Renal cortical epithelial cell (primary cell): ENCODE results near the gene KLHDC3. TPM values are rescaled to one million over a fixed set of nuclear protein-coding genes. Genes with fewer than 3 reads are reported as not detected.

ENCODE experiments used
- DNase-seq: peaks from one replicate; pipeline ENCODE4 v3.0.0-alpha.2; 2011; ENCODE audit warnings: low read depth
- total RNA-seq: library from RNA; depleted of rRNA; stranded (reverse); fragments of >200 nt; gene quantifications from 2 replicates; pipeline ENCODE4 v1.2.3, GENCODE V29; 2014

Gene KLHDC3
- total RNA-seq, 1 donor from 2014 or later: 60.7 TPM

GRCh38 chr6:42988486-42989020 lies 25.5 kb upstream of the KLHDC3 start:
- DNase-seq: no peak

DNA sequence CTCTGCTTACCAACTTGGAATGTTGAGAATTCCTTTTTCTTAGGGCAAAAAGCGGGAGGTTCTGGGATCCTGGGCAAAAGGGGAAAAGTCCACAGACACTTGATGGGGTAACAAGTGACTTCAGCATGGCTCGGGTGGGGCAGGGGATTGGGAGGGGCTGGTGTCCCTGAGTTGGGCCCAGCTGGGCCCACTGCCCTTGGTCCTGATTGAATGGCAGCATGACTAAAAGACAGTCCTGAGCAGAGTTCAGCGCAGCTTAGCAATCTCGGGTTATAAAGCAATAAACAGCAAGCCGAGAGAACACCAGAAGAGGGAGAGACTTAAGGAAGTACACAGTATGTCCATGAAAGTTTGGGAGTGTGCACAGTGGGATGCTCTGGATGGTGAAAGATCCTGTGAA lies 24.1 kb upstream of the KLHDC3 start:
- DNase-seq: no peak

DNA sequence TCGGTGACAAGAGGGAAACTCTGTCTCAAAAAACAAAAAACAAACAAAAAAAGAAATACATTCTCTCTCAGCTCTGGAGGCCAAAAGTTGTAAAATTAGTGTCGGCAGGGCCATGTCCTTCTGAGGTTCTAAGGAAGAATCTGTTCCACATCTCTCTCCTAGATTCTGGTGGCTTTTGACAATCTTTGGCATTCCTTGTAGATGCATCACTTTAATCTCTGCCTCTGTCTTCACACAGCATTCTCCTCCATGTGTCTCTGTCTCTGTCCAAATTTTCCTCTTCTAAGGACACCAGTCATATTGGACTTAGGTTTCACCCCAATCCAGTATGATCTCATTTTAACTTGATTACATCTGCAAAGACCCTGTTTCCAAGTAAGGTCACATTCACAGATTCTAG lies 20.6 kb upstream of the KLHDC3 start:
- no peak for DNase-seq

DNA sequence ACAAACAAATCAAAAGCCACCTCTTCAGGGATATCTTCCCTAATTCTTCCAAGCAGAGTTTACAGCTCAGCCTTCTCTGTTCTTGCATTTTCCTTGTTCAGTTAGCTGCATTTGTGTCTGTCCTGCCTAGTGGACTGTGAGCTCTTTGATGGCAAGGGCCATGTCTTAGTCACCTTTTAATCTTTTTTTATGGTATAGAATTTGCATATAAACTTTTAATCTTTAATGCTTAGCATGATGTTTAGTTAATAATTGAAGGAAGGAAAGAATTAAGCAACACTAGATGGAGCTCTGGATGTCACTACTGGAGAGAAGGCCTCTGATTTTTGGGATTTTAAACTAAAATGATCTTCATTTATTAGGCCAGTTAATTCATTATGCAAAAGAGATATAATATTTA lies 17.5 kb upstream of the KLHDC3 start:
- peak; percentile 45 for DNase-seq

DNA sequence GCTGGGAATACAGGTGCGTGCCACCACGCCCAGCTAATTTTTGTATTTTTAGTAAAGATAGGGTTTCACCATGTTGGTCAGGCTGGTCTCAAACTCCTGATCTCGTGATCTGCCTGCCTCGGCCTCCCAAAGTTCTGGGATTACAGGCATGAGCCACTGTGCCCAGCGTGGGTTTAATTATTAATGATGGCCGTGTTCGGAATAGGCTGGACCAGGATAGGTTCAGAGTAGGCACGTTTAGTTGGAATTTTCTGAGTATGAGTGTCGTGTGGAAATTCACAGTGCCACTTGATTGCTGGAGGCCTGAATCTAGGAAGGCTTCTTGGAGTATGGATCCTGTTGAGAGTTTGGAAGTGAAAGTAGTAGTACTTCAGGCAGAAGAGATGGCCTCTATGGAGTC lies 15.8 kb upstream of the KLHDC3 start:
- peak; percentile 39 for DNase-seq

GRCh38 chr6:43001843-43002242 lies 12.2 kb upstream of the KLHDC3 start:
- DNase-seq: no peak

DNA sequence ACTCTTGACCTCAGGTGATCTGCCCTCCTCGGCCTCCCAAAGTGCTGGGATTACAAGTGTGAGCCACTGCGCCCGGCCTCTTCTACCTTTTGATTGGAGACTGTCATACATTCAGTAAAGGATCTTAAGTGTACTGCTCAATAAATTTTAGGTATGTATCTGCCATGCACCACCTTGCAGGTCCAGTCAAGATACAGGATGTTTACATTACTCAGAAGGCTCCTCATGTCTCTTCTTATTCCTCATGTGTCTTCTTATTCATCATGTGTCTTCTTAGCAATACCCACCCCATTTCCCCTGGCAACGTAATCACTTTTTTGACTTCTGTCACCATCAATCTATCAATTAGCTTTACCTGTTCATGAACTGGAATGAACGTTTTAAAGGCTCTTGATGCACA lies 8.2 kb upstream of the KLHDC3 start:
- no peak for DNase-seq

DNA sequence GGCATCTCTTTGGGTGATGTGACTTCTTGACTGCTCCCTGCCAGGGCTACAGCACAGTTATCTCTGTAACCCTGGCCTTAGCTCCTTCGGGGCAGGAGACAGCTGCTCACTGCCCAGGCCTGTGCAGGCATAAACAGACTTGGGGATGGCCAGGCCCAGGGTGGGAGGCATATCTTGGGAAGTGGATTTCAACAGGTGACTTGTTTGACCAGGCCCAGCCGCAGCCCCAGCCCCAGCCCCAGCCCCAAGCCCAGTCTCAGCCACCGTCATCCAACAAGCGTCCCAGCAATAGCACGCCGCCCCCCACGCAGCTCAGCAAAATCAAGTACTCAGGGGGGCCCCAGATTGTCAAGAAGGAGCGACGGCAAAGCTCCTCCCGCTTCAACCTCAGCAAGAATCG lies 7.8 kb upstream of the KLHDC3 start:
- DNase-seq: no peak

- DNase-seq: no peak
Observed at GRCh38 chr6:43007126-43007525, 6.9 kb upstream of the KLHDC3 start.

GRCh38 chr6:43009124-43009523 lies 4.9 kb upstream of the KLHDC3 start:
- DNase-seq: no peak

GRCh38 chr6:43011207-43011606 lies 2.8 kb upstream of the KLHDC3 start:
- no peak for DNase-seq

- no peak for DNase-seq
Observed at GRCh38 chr6:43012364-43012763, 1.7 kb upstream of the KLHDC3 start.

DNA sequence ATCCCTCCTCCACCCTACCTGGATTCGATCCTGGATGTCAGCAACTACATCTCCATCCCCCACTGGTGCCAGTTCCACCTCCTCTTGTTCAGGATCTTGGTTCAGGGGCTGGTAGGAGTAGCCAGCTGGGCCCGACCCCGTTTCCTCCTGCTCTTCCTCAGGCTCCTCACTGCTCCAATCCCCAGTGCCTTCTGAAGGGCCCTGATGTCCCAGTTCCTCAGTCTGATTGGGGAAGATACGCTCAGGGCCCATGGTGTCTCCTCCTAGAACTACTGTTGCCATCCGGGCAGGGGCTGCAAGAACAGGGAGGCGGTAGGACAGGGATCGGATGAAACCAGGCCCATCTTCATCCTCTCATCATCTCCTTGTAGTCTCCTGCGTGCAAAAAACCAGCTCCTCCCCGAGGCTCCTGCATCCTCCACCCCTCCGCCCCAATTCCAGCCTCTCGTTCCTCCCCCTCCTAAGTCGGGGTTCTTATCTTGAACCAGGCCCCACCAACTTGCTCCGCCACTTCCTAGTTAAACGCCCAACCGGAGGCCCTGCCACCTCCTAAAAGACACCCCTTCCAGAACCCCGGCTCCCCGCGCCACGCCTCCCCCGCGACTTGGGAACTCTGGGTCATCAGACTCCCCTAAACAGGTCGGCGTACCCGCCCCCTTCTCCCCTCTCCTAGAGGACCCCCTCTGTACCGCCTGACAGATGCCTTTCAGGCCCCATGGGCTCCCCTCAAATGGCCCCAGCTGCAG lies 779 bp upstream of the KLHDC3 start:
- no peak for DNase-seq

GRCh38 chr6:43014434-43014909 lies 423 bp downstream of the KLHDC3 start:
- DNase-seq: peak; percentile 43

GRCh38 chr6:43016176-43016942 lies 2.3 kb downstream of the KLHDC3 start:
- DNase-seq: no peak

- no peak for DNase-seq
Observed at GRCh38 chr6:43016943-43017334, 2.9 kb downstream of the KLHDC3 start.

- no peak for DNase-seq
Observed at GRCh38 chr6:43019152-43019551, 5.1 kb downstream of the KLHDC3 start.

DNA sequence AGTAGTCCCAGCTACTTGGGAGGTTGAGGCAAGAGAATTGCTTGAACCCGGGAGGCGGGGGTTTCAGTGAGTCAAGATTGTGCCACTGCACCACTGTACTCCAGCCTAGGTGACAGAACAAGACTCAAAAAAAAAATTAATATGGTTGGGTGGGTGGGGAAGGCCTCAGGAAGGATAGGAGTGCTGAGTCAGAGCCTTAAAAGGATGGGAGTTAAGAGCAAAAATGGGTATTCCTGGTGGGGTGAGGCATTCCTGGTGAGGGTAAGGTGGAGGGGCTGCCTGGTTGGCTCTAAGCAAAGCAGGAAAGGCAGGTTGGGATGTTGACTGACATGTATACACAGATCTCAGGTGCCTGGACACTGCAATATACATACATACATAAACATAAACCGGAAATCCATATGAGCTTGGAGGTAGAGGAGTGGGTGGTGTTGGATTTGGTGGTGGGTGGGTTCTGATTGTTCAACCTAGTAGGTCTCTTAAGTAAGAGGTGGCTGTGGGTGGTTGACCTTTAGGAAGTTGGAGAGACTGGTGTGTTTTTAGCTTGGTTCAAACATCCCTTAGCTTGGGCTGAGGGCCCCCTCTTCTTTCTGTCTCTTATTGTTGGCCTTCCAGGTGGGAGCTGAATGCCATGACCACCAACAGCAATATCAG lies 6.1 kb downstream of the KLHDC3 start:
- DNase-seq: no peak

- no peak for DNase-seq
Observed at GRCh38 chr6:43020847-43021246, 6.8 kb downstream of the KLHDC3 start.

- peak; percentile 29 for DNase-seq
Observed at GRCh38 chr6:43021270-43022047, 7.4 kb downstream of the KLHDC3 start, which contains the start of gene RRP36. Gene RRP36 (plus strand): TSS chr6:43021623. CDS start chr6:43021655, 32 bp downstream.

DNA sequence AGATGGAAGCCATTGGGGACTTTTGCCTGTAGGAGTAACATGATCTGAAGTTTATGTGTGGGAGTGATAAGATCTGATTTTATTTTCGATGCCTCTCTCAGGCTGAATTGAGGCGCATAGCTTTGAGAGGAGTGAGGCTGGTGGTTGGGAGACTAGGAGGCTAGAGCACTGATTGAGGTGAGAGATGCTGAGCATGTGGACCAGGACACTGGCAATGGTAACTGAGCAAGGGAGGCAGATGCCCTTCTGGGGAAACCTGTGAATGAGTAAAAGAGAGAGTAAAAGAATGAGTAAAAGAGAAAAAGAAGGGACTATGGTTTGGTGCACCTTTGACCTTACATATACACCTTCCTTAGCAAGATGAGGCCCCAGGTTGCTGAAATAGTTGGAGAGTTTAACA lies 10.4 kb downstream of the KLHDC3 start:
- DNase-seq: no peak

GRCh38 chr6:43026365-43026764 lies 12.3 kb downstream of the KLHDC3 start:
- no peak for DNase-seq
